A549 (cell line): ENCODE results near the gene ATXN2L.

Experiments used
- CTCF ChIP-seq: fragments of >200 bp; sonication (Bioruptor Twin); formaldehyde crosslinking; IDR thresholded peaks from 3 replicates; pipeline ENCODE4 v1.5.1; 2016
- EP300 ChIP-seq, 2 experiments: fragments of >200 bp; sonication (Bioruptor Twin); formaldehyde crosslinking; IDR thresholded peaks; 2 replicates in 1 of 2; 3 replicates in 1 of 2; pipeline ENCODE4 v1.6.1; 2016 to 2017
- MAFK ChIP-seq: fragments of 450-650 bp; IDR thresholded peaks from 2 replicates; pipeline ENCODE4 v1.6.1; 2014; ENCODE audit not compliant: partially characterized antibody
- NPAS2 ChIP-seq: fragments of 250-450 bp; sonication (Bioruptor Pico); IDR thresholded peaks from 2 replicates; pipeline ENCODE4 v1.8.0; 2022; ENCODE audit warnings: mild to moderate bottlenecking, moderate library complexity, borderline replicate concordance
- RCOR1 ChIP-seq: fragments of 150-350 bp; IDR thresholded peaks from 2 replicates; pipeline ENCODE4 v1.6.1; 2014; ENCODE audit warnings: antibody characterized with exemption, low read length, low read depth
- SMC3 ChIP-seq: fragments of >200 bp; sonication (Bioruptor Twin); formaldehyde crosslinking; IDR thresholded peaks from 3 replicates; pipeline ENCODE4 v1.6.1; 2018; ENCODE audit warnings: inconsistent platforms
- ZC3H11A ChIP-seq: fragments of 450-650 bp; IDR thresholded peaks from 2 replicates; pipeline ENCODE4 v1.6.1; 2014; ENCODE audit warnings: antibody characterized with exemption, mild to moderate bottlenecking

- TF ChIP-seq CTCF (no peak), SMC3 (no peak), RCOR1 (no peak), NPAS2 (CRISPR knock-in tag) (no peak), MAFK (no peak), EP300 (IDR thresholded peaks at IDR 0.05) (no peak), ZC3H11A (no peak)
These were observed 1.3 kb downstream of the ATXN2L start for GRCh38 chr16:28823873-28824716.
